ENCODE measurements around the gene ACSS1.

The ACSS1 gene

DNA sequence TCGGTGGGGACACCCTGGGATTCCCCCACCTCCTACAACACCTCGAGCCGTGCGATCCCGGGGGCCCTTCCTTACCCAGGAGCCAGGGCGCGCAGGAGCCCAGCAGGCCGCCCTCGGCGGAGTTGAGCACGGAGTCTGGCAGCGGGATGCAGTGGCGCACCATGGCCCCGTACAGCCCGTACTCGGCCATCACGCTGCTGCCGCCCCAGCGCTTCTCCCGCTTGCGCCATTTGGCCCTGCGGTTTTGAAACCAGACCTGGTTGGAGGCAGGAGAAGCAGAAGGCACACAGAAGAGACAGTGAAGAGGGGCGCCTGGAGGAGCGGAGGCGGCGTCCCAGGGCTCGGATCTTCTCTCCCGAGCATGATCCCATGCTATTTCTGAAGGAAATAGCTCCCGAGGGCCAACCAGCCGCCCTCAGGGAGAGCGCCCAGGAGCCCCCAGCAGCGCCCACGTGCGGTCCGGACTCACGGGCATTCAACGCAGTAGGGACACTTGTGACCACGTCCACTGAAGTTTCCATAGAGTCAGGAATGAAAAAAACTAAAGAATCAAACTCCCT, 19.8 kb upstream of the ACSS1 start:
- no peak for DNase-seq

DNA sequence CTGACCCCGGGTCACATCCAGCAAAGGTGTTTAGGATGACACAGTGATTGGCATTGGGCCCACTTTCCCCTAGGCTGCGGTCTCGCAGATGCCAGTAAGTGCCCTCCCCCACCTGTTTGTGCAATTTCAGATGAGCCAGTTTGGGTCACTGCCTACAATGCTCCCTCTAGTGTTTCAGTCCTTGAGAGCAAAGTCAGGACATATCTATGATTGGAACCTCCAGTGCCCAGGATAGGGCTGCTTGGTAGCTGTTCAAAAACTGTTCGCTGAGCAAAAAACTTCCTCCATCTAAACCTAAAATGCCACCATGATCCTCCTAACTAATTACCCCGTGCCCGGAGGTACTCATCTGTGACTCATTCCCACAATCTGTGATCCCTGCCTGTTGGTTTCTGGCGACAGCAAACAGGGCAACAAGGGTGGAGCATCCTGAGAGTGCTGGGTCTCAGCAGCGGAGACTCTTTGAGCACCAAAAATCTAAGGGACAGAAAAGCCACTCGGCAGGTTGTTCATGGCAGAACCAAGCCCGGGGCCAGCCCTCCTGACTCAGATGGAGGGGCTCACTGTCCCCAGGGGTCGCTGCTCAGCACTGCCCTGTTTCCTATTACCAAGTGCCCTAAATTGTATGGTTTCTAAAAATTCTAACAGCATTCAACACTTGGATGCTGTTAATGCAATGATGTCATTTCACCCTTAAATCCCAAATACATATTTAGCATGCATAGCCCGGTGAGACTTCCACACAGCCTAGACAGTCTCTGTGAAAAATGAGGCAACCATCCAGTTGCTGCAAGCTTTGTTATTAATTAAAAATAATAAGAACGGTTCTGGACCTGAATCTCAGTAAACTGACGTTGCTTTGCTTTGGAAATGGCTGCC, 19.0 kb upstream of the ACSS1 start:
- no peak for DNase-seq

- DNase-seq: no peak
Observed at GRCh38 chr20:25076201-25076600, 18.3 kb upstream of the ACSS1 start.

DNA sequence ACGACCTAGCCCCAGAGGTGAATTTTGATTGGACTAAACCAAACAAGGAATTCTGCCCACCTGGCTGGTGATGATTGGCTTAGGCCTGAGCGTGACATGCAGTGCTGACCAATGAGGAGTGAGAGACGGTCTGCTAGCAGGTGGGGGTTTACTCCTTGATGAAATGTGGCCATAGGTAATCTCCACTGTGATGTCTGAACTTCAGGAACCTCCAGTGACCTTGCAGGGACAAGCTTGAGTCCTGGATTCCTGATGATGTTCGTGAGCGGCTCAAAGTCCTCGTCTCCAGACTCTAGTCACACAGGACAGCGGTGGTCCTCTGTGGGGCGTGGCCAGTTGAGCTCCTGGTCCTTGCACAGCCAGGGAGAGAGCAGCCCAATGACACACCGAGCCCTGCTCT, 15.6 kb upstream of the ACSS1 start:
- no peak for DNase-seq

DNA sequence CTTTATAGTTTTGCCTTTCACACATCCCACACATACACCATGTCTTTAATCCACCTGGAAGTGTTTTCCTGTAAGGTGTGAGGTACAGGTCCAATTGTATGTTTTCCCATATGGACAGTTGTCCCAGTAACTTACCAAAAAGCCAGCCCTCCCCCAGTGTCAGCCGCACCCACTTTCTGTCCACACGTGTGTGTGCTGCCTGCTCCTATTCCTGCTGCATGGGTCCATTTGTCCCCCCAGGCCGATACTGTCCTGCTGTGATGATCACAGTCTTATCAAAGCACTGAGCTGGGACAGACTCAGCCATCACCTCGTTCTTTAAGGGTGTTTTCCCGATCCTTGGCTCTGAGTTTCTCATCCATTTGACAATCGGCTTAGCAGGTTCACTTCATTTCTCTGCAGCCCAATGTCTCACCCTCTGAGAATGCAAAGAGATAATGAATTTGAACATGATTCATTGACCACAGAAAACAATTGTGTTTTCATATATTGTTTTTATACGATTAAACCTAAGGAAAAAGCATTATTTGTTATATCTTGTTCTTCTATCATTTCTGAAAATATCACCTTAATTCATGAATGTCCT, 14.4 kb upstream of the ACSS1 start:
- DNase-seq: no peak

DNA sequence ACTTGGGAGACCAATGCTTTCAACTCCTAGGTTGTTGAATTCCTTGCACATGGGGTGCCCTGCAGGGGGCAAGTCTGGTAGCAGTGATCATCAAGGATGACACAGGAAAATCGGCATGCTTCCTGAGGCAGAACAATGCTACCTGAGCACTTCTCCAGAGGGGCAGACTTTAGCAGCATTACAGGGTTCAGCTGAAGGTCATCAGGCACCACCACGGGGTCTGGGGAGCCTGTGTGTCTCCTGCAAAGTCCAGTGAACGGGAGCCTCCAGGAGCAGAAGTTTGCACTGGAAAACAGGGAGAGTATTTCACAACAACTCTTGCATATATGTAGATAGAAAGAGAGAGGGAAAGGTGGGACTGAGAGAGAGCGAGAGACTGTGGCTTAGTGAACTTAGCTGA, 13.8 kb upstream of the ACSS1 start:
- no peak for DNase-seq

GRCh38 chr20:25070821-25071473, 13.0 kb upstream of the ACSS1 start:
- no peak for DNase-seq

- no peak for DNase-seq
Observed at GRCh38 chr20:25067102-25067987, 9.4 kb upstream of the ACSS1 start.

DNA sequence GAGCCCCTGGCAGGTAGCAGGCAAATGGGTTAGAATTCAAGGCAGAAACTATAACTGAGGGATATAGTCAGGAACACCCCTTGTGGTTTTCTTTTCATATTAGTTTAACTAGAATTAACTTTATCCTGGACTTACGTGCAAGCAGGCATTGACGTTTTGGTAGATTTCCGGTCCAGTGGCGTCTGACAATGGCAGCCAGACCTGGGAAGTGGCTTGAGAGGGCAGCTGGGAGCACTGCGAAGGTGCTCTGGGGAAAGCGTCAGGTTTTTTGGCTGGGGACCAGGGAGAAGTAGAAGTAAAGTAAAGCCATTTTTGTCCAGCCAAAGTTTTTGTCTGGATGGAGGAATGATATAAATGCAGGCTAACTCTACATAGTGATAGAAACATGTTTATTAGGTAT, 8.4 kb upstream of the ACSS1 start:
- DNase-seq: no peak

GRCh38 chr20:25065625-25066338, 7.8 kb upstream of the ACSS1 start:
- peak; percentile 60 for DNase-seq

DNA sequence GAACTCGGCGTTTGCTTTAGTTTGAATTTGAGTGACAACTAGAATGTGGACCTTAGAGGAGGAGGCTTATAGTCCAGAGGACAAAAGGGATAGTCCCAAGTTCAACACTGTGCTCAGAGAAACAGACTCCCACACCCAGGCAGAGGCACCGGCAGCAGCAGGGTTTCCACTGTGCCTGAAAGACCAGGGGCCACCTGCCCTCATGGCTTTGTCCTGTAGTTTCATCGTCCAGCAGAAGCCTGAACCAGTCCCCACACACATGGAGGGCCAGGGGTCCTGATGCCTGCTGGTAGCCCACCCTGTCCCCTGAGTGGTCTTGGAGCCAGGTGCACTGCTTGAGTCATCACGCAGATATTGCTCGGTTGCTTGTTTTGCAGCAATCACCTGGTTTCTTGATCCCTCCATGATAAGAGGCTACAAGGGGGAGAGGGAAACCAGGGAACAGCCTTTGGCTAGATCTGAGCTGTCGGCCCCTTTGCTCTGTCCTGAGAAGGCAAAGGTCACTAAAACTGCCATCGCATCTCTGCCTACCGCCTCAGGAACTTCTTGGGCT, 7.2 kb upstream of the ACSS1 start:
- DNase-seq: no peak

- no peak for DNase-seq
Observed at GRCh38 chr20:25064561-25065071, 6.7 kb upstream of the ACSS1 start.

DNA sequence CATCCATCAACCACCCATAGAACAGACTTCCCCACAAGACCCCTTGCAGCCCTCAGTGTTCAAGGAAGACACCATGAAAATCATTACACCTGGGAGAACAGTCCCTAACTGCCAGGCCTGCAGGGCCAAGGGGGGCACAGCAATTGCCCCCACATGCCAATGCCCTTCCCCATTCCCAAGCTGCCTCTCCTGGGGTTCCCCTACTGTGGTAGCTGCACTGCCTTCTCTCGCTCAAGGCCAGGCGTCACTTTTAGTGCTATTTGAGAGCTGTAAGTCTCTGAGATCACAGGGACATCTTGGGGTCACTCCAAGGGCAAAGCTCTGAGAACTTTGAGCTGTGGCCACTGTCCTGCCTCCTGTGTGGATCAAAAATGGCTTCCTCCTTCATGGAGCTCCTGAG, 6.0 kb upstream of the ACSS1 start:
- no peak for DNase-seq

DNA sequence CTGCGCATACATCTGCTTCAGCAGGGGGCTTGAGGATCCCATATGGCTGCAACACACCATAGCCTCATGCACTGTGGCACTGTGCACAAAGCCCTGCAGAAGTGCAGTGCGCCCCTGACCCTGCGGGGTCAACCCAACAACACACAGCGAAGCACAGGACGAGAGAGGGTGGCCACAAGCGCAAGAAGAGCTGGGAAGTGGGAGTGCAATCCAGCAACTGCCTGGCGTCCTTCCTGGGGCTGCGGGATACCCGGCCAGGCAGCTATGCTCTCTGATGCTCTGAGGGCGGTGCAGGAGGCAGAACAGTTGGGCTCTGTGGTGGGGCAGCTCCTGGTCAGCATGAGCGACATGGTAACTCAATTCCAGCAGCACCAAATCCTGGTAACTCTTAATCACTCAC, 5.6 kb upstream of the ACSS1 start:
- DNase-seq: no peak

DNA sequence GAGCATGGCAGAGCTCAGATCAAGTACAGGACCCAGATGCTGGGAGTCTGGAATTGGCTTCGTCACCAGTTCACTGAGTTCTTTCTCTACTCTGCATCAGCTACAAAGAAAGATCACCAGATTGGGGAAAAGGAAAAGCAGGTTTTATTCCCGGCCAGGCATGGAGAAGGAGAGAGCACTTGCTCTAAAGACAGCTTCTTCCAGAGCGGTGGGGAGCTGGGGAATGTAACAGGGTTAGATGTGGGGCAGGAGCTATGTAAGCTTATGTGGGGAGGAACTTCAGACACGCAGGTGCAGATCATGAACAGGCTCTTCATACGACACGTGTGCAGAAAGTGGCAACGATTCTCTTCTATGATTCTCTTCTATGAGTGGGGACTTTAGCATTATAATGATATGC, 4.9 kb upstream of the ACSS1 start:
- DNase-seq: no peak

- DNase-seq: no peak
Observed at GRCh38 chr20:25061821-25062530, 4.0 kb upstream of the ACSS1 start.

- no peak for DNase-seq
Observed at GRCh38 chr20:25061103-25061799, 3.3 kb upstream of the ACSS1 start.

GRCh38 chr20:25059866-25060465, 2.0 kb upstream of the ACSS1 start:
- no peak for DNase-seq

Measured in activated effector memory CD4-positive, alpha-beta T cell treated with Interleukin-2 at 50 U/mL for 16 hours (primary cell).